ENCODE results near the gene CENPQ.

DNA sequence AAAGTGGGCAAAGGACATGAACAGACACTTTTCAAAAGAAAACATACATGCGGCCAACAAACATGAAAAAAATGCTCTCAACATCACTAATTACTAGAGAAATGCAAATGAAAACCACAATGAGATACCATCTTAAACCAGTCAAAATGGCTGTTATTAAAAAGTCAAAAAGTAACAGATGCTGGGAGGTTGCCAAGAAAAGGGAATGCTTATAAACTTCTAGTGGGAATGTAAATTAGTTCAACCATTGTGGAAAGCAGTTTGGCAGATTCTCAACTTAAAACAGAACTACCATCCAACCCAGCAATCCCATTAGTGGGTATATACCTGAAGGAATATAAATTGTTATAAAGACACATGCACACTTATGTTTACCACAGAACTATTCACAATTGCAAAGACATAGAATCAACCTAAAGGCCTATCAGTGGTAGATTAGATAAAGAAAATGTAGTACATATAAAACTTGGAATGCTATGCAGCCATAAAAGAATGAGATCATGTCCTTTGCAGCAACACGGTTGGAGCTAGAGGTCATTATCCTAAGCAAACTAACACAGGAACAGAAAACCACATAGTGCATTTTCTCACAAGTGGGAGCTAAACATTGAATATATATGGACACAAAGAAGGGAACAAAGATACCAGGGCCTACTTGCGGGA, 16.3 kb downstream of the CENPQ start:
- TF ChIP-seq, protein P1, sequence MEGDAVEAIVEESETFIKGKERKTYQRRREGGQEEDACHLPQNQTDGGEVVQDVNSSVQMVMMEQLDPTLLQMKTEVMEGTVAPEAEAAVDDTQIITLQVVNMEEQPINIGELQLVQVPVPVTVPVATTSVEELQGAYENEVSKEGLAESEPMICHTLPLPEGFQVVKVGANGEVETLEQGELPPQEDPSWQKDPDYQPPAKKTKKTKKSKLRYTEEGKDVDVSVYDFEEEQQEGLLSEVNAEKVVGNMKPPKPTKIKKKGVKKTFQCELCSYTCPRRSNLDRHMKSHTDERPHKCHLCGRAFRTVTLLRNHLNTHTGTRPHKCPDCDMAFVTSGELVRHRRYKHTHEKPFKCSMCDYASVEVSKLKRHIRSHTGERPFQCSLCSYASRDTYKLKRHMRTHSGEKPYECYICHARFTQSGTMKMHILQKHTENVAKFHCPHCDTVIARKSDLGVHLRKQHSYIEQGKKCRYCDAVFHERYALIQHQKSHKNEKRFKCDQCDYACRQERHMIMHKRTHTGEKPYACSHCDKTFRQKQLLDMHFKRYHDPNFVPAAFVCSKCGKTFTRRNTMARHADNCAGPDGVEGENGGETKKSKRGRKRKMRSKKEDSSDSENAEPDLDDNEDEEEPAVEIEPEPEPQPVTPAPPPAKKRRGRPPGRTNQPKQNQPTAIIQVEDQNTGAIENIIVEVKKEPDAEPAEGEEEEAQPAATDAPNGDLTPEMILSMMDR (IDR thresholded peaks at IDR 0.05): no peak
- TF ChIP-seq POLR2A (IDR thresholded peaks at IDR 0.05): no peak

Data from ovary (tissue), 3 donors.